ENCODE data around the gene HMG20B.

- TF ChIP-seq, protein P1, sequence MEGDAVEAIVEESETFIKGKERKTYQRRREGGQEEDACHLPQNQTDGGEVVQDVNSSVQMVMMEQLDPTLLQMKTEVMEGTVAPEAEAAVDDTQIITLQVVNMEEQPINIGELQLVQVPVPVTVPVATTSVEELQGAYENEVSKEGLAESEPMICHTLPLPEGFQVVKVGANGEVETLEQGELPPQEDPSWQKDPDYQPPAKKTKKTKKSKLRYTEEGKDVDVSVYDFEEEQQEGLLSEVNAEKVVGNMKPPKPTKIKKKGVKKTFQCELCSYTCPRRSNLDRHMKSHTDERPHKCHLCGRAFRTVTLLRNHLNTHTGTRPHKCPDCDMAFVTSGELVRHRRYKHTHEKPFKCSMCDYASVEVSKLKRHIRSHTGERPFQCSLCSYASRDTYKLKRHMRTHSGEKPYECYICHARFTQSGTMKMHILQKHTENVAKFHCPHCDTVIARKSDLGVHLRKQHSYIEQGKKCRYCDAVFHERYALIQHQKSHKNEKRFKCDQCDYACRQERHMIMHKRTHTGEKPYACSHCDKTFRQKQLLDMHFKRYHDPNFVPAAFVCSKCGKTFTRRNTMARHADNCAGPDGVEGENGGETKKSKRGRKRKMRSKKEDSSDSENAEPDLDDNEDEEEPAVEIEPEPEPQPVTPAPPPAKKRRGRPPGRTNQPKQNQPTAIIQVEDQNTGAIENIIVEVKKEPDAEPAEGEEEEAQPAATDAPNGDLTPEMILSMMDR (IDR thresholded peaks at IDR 0.05): no peak
- TF ChIP-seq POLR2A (IDR thresholded peaks at IDR 0.05): no peak
- no peak for TF ChIP-seq POLR2AphosphoS5 (IDR thresholded peaks at IDR 0.05)
- TF ChIP-seq EP300 (IDR thresholded peaks at IDR 0.05): no peak
These were observed 49.2 kb upstream of the HMG20B start for GRCh38 chr19:3523361-3524077.

Data from stomach (tissue), 4 donors.